Lung (tissue), 12 donors: Measurements from ENCODE around the gene FARSA. TPM values are rescaled to one million over a fixed set of nuclear protein-coding genes. Genes with fewer than 3 reads are reported as not detected.

Source experiments
- ATAC-seq: fragments of 200-7000 bp; cut with Tn5 transposase; one replicate; pipeline ENCODE4 v1.9.1; 2020; ENCODE audit warnings: moderate number of reproducible peaks; ENCODE audit not compliant: insufficient read depth, low FRiP score
- DNase-seq, 3 donors: peaks; one replicate each; pipeline ENCODE4 v3.0.0-alpha.2; 2013 to 2017
- H3K27ac ChIP-seq, 2 donors: one replicate each; pipeline ENCODE4 v1.5.1; 2013; ENCODE audit warnings: mild to moderate bottlenecking in 2 of 2, moderate library complexity in 2 of 2, control low read depth in 1 of 2, inconsistent platforms in 1 of 2, low read depth in 1 of 2, low read length in 1 of 2
- H3K27me3 ChIP-seq, 3 donors: one replicate each; pipeline ENCODE4 v1.5.1; 2013; ENCODE audit warnings: low read length in 2 of 3; ENCODE audit not compliant: control insufficient read depth in 3 of 3, insufficient read depth in 3 of 3
- H3K36me3 ChIP-seq, 4 donors: one replicate each; pipeline ENCODE4 v1.5.1; 2013; ENCODE audit warnings: low read length in 4 of 4, mild to moderate bottlenecking in 1 of 4, moderate library complexity in 1 of 4; ENCODE audit not compliant: control insufficient read depth in 4 of 4, insufficient read depth in 4 of 4
- H3K4me1 ChIP-seq, 5 donors: one replicate each; pipeline ENCODE4 v1.5.1; 2013; ENCODE audit warnings: low read length in 5 of 5, mild to moderate bottlenecking in 2 of 5, moderate library complexity in 1 of 5; ENCODE audit not compliant: control insufficient read depth in 5 of 5, insufficient read depth in 5 of 5
- H3K4me3 ChIP-seq: one replicate; pipeline ENCODE4 v1.5.1; 2013; ENCODE audit warnings: mild to moderate bottlenecking, control low read depth, moderate library complexity
- H3K9ac ChIP-seq, 2 donors: one replicate each; pipeline ENCODE4 v1.5.1; 2013; ENCODE audit warnings: low read length in 2 of 2, control low read depth in 1 of 2; ENCODE audit not compliant: insufficient read depth in 1 of 2
- H3K9me3 ChIP-seq, 4 donors: one replicate each; pipeline ENCODE4 v1.5.1; 2013; ENCODE audit warnings: low read length in 3 of 4, mild to moderate bottlenecking in 1 of 4, moderate library complexity in 1 of 4; ENCODE audit not compliant: control insufficient read depth in 4 of 4, insufficient read depth in 3 of 4
- WGBS, 2 donors: extraction: QIAGEN DNeasy Blood & Tissue Kit; methylation state at CpG; one replicate each; pipeline ENCODE4 v1.1.7; 2013; 5-methylcytosine and 5-hydroxymethylcytosine counted together
- polyA plus RNA-seq, 2 donors: library from polyadenylated mRNA; stranded (reverse); fragments of 200-250 nt; gene quantifications; one replicate each; pipeline ENCODE4 v1.2.1, GENCODE V29; 2013
- total RNA-seq, 2 donors: library from RNA; depleted of rRNA in 1 of 2; stranded (reverse); fragments of >200 nt in 1 of 2; gene quantifications; one replicate each; pipeline ENCODE4 v1.2.1, GENCODE V29; 2014 to 2021
- TF ChIP-seq, protein P1 (sequence below): IDR thresholded peaks from 2 replicates; pipeline ENCODE4 v1.5.1; 2012; ENCODE audit warnings: mild to moderate bottlenecking; ENCODE audit errors: control extremely low read depth, extremely low read depth
- donor health status: control.
- donor health status: control.
- donor health status: Bipolar disorder and iron deficiency.
- donor health status: healthy.
- donor health status: DM: yes; HTN: yes; CAD: no.

Gene FARSA
- total and polyA plus RNA-seq, 4 donors: 27.8 to 72.1 (median 52.8) TPM

DNA sequence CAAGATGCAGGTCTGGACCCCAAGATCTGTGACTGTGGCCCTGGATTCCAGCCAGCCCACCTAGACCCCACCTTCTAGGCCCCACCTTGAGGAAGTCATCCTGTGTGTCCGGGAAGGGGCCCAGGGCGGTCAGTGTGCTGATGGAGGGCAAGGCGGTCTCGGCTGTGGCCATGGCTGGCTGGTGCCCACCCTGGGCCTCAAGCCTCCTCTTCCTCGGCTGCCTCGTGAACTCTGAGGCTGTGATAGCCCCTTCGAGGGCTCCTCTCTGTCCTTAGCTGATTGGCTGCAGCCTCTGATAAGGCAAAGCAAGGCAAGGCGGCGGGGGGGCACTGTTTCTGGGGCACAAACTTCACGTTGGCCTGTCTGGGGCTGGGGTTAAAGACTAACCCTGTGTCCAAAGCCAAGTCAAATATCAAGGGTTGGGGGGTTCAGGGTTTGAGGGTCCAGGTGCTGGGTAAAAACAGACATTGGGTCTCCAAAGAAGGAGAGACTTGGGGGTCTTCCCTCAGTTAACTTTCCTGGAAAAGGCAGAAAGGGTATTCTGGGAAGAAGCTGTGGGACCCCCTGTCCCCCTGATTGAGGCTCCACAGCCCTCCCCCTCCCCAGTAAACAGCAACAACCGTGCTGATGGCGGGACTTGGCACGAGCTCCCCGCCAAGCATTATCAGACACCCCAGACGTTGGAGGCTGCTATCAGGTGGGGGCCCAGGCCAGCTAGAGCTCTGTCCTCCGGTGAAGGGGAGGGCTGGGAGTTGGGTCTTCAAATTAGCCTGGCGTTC lies 46.4 kb downstream of the FARSA start, which contains the start of gene KLF1:
Gene KLF1 (minus strand): TSS at position 233 of the 779 bp plus-strand sequence. CDS start 61 bp downstream, at position 172.
- Histone ChIP-seq H3K9me3 (peaks cover 0 to 9% (median 3%) of the 10 kb centered on the region in 4 donors), H3K4me1 (peaks cover 0 to 17% (median 4%) of the 10 kb centered on the region in 5 donors), H3K27me3 (peaks cover 0 to 23% (median 14%) of the 10 kb centered on the region in 3 donors), H3K27ac (no peak within 1 kb of the TSS), H3K9ac (no peak within 1 kb of the TSS), H3K36me3 (no peaks in the 10 kb centered on the region), H3K4me3 (no peak within 1 kb of the TSS)
- WGBS, 2 donors: 67 to 81% methylated on average over 17 of the region's 17 CpGs
- TF ChIP-seq, protein P1, sequence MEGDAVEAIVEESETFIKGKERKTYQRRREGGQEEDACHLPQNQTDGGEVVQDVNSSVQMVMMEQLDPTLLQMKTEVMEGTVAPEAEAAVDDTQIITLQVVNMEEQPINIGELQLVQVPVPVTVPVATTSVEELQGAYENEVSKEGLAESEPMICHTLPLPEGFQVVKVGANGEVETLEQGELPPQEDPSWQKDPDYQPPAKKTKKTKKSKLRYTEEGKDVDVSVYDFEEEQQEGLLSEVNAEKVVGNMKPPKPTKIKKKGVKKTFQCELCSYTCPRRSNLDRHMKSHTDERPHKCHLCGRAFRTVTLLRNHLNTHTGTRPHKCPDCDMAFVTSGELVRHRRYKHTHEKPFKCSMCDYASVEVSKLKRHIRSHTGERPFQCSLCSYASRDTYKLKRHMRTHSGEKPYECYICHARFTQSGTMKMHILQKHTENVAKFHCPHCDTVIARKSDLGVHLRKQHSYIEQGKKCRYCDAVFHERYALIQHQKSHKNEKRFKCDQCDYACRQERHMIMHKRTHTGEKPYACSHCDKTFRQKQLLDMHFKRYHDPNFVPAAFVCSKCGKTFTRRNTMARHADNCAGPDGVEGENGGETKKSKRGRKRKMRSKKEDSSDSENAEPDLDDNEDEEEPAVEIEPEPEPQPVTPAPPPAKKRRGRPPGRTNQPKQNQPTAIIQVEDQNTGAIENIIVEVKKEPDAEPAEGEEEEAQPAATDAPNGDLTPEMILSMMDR: no peak
- DNase-seq (no peak), ATAC-seq (no peak)

DNA sequence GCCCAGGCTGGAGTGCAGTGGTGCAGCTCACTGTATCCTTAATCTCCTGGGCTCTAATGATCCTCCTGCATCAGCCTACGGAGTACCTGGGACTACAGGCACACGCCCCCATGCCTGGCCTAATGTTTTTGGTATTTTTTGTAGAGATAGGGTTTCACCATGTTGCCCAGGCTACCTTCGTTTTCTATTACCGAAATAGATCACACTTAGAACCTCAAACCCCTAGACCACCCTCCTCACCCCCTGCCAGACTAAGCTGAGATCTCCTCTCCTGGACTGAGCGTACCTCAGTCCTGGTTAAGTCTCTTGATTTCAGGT lies 46.9 kb downstream of the FARSA start:
- ATAC-seq (no peak), DNase-seq (no peak)
- WGBS, 2 donors: 83 to 87% methylated on average over 5 of the region's 5 CpGs
- H3K27ac ChIP-seq: no peak overlapping the region
- peaks cover 0 to 23% (median 14%) of the 10 kb centered on the region in 3 donors for H3K27me3 ChIP-seq
- no peaks in the 10 kb centered on the region for H3K36me3 ChIP-seq
- H3K4me1 ChIP-seq: peaks cover 0 to 13% (median 0%) of the 10 kb centered on the region in 5 donors
- TF ChIP-seq, protein P1: no peak
- no peak overlapping the region for H3K9ac ChIP-seq
- H3K4me3 ChIP-seq: no peak overlapping the region
- peaks cover 0 to 9% (median 3%) of the 10 kb centered on the region in 4 donors for H3K9me3 ChIP-seq

GRCh38 chr19:12885749-12886650 lies 47.5 kb downstream of the FARSA start:
- Histone ChIP-seq H3K4me3 (peak overlapping the region; percentile 12), H3K9me3 (peaks cover 0 to 9% (median 3%) of the 10 kb centered on the region in 4 donors), H3K4me1 (peaks cover 0 to 10% (median 0%) of the 10 kb centered on the region in 5 donors), H3K36me3 (no peaks in the 10 kb centered on the region), H3K27me3 (peaks cover 0 to 23% (median 14%) of the 10 kb centered on the region in 3 donors), H3K27ac (no peak overlapping the region), H3K9ac (no peak overlapping the region)
- ATAC-seq (no peak), DNase-seq (no peak)
- WGBS, 2 donors: 9 to 13% methylated on average over 37 to 53 of the region's 53 CpGs
- TF ChIP-seq, protein P1: no peak
